GM19467 (cell line): ENCODE results near the gene ATP8B1.
"Not testable (repeated sequence)": the region's sequence is repeated elsewhere in the genome, so short reads cannot be mapped to it uniquely, and the experiment has no call there.

Experiments
- ATAC-seq: cut with Tn5 transposase; IDR thresholded peaks from one replicate; pipeline ENCODE4 v1.9.1; 2021; ENCODE audit warnings: mild to moderate bottlenecking, moderate library complexity; ENCODE audit not compliant: unreplicated experiment

Gene ATP8B1

GRCh38 chr18:57677262-57678211 lies 125.6 kb downstream of the ATP8B1 start:
- no peak for ATAC-seq

GRCh38 chr18:57674891-57675290 lies 128.2 kb downstream of the ATP8B1 start:
- no peak for ATAC-seq

DNA sequence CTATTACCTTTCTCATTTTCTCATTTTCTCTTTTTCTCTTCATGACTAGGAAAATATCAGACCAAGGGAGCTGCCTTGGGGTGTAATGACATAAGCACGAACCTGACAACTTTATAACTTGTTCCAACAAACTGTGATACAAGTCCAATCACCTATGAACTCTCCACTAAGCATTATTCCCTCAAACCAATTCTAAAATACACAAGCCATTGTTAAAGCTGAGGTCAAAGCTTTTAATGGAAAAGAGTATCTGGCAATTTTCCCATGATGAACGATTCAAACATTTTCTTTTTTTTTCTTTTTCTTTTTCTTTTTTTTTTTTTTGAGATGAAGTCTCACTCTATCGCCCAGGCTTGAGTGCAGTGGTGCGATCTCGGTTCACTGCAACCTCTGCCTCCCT lies 133.1 kb downstream of the ATP8B1 start:
- no peak for ATAC-seq

DNA sequence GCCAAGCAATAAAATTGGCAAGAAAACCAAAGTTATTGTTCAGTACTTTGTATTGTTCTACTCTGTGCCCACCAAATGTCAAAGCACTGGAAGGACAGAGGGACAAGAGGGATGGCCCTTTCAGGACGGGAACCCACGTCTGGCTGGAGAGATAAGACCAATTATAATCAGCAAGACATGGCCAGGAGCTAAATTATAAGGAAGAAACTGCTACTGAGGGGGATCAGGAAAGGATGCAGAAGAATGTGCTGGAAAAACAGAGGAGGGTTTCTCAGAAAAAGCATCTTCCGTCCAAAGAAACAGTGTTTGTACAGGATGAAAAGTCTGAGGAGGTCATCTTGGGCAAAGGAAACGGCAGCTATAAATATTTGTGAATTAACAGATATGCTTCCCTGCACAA lies 135.1 kb downstream of the ATP8B1 start:
- no peak for ATAC-seq

DNA sequence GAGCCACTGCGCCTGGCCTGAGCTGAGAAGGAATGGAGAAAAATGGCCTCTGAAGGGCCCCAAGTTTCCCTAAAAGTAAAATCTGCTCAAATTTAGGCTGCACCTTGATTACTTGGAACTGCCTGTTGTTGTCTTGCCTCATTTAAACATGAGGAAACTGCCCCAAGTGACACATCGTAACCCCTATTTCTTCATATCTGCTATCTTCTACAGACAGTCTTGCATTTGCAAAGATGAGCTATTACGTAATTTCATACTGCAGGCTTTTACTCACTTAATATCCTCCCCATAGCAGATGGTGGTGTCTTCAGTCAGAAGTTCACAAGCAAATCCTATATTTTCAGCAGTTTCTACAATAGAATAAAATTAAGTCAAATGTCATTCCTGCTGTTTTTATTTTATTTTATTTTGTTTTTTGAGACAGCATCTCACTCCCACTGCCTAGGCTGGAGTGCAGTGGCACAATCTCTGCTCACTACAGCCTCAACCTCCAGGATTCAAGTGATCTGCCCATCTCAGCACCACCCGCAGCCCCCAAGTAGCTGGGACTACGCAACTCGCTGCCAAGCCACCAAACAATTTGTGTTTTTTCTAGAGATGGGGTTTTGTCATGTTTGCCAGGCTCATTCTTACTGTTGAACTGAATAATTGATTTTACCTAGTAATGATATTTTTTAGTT lies 136.2 kb downstream of the ATP8B1 start:
- ATAC-seq = no peak

DNA sequence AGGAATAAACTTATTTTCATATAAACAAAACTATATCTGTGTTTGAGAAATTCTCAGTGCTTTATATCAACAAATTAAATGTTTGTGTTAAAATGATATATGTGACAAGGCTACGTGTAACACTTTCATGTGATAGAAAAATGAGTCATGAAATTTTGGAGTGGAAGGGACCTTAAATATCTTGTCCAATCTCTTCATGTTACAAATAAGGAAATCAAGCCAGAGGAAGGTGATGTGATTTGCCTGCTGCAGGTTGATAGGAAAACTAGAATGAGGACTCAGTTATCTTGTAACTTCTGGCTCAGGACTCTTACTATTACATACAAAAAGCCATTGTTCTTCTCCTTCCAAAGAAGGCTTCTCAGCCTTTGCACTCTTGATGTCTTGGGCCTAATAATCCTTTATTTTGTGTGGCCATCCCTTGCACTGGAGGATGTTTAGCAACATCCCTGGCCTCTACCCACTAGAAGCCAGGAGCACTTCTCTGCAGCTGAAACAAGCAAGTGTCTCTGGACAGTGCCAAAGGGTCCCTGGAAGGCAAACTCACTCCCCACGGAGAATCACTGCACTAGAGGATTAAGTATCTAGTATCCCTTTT lies 138.4 kb downstream of the ATP8B1 start:
- ATAC-seq = no peak

DNA sequence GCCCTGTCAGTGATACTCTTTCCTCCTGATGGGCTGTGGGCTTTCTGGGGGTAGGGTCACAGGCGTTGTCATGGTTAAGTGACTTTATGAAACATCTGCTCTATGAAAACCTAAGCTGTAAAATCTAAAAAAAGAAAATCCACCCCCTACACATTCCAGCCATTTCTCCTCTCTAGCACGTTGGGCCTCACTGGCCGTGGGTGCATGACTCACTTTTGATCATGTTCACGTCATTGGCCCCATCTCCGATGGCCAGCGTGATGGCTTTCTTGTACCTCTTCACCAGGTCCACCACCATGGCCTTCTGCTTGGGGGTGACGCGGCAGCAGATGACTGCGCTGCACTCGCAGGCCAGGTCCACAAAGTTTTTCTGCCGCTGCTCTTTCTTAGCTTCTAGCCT lies 142.2 kb downstream of the ATP8B1 start:
- no peak for ATAC-seq

DNA sequence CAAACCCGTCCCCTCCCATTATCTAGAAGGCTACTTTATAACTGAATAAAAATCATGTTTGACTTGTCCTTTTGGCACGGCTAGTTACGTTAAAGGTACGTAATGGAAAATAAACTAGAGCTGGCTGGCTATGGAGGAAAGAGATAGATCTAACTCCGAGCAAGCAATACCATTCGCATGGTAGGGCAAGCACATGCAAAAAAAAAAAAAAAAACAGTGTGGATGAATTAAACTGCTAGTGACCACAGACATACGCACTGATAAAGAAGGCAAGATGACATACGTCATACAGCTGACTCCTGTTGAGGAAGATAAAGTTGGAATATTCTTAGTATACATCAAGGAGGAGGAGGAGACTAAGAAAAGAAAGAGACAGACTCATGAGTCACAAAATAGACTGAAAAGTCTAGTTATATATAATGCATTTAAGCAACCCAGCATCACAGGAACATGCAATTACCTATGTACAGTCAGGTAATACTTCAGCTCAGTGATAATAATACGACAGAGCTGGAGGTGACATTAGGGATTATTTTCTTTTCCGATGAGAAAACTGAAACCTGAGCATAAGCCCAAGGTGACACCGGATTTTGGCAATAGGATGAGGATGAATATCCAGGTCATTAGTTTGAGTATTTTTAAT lies 143.5 kb downstream of the ATP8B1 start:
- no peak for ATAC-seq

GRCh38 chr18:57657542-57657941 lies 145.6 kb downstream of the ATP8B1 start:
- ATAC-seq = no peak

DNA sequence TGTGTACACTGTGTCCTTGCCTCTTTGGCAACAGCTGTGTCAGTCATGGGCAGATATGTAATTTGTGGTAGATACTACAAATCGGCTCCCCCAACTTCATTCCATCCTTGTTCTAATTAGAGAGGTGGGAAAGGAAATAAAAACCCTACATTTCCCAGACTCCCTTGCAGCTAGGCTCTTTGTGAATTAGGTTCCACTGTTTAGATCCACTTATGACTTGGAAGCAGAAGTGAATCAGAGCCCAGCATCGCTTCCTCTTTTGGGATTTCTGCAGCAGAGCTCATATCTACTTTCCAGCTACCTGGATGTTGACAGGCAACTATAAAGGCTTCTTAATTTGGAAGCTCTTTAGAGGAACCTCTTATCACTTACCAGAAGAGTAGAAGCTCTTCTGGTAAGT lies 147.4 kb downstream of the ATP8B1 start:
- ATAC-seq = no peak

GRCh38 chr18:57651914-57652313 lies 151.2 kb downstream of the ATP8B1 start:
- no peak for ATAC-seq

- peak; percentile 91 for ATAC-seq
Measured at GRCh38 chr18:57649556-57650500, 153.3 kb downstream of the ATP8B1 start.

GRCh38 chr18:57648414-57648813 lies 154.7 kb downstream of the ATP8B1 start:
- no peak for ATAC-seq

DNA sequence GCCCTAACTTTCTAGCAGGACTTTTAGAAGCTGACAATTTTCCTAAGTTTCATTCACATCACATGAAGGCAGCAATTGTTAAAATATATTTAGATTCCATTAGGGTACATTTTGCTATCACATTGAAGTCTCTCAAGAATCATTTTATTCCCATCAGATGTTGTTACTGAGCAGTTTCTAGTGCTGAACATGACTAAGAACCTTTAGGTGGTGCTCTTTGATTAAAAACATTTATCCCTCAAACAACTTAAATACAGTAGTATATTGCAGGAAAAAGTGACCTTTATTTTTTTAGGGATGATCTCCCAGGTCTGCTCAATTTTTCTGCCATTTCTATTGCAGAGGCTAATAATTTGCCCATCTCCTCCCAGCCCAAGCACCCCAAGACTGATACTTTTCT lies 158.6 kb downstream of the ATP8B1 start:
- ATAC-seq = no peak

DNA sequence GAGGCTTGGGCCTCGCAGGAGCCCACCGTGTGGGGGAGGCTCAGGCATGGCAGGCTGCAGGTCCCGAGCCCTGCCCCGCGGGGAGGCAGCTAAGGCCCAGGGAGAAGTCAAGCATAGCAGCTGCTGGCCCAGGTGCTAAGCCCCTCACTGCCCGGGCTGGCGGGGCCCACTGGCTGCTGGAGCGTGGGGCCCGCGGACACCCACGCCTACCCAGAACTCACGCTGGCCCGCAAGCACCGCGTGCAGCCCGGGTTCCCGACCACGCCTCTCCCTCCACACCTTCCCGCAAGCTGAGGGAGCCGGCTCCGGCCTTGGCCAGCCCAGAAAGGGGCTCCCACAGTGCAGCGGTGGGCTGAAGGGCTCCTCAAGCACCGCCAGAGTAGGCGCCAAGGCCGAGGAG lies 159.4 kb downstream of the ATP8B1 start:
- ATAC-seq = not testable (repeated sequence)

DNA sequence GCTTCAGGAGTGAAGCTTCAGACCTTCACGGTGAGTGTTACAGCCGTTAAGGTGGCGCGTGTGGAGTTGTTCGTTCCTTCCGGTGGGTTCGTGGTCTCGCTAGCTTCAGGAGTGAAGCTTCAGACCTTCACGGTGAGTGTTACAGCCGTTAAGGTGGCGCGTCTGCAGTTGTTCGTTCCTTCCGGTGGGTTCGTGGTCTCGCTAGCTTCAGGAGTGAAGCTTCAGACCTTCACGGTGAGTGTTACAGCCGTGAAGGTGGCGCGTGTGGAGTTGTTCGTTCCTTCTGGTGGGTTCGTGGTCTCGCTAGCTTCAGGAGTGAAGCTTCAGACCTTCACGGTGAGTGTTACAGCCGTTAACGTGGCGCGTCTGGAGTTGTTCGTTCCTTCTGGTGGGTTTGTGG lies 160.7 kb downstream of the ATP8B1 start:
- ATAC-seq = not testable (repeated sequence)

DNA sequence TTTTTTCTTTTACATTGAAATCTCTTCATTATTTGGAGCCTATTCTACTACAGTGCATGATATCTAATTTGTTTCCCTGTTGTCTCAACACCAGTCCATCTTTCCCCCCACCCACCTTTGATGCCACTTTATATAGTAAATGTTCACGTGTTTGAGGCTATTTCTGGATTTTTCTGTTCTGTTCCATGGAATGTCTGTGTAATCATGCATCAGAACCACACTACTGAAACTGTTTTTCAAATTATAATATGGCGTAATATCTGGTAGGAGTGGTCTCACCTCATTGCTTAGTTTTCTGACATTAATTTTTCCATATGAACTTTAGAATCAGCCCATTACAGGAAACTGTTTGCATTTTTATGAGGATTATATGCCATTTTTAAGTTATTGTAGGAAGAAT lies 162.4 kb downstream of the ATP8B1 start:
- no peak for ATAC-seq

GRCh38 chr18:57640236-57640635 lies 162.9 kb downstream of the ATP8B1 start:
- no peak for ATAC-seq

DNA sequence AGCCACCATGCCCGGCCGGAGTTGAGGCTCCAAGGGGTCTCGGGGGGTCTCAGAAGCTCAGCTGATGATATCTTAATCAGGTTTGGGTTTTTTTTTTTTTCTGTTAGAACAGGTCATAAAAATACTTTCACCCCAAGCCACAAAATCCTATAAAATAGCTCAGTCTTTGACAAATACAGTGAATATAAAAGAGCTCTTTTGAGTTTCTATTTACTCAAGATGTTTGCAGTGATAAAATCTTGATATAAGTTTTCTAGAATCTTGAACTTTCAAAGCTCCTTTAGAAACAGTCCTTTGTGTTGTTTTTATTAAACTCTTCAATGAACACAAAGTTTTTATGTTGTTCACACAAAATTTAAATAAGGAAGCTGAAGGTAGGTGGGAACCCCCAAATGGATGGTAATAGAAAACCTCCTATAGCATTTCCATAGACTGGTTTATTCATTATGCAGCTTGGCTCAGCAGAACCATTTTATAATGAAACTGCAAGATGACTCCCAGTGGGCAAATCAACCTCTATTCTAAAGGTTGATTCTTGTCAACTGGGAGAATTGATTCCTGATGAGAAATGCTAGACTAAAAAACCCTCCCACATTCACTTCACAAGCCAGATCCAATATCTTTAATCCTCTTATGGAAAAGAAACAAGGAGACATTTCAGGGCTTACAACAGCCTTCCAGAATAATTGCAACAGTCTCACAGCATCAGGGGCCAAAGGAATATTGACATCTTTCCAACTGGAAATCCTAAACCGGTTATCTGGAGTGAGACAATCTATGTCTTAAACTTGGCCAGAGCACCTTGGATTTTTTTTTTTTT lies 167.9 kb downstream of the ATP8B1 start:
- no peak for ATAC-seq
